HFFc6 (cell line): ENCODE measurements around the gene LHB. TPM values are rescaled to one million over a fixed set of nuclear protein-coding genes. Genes with fewer than 3 reads are reported as not detected.

Experiments used
- DNase-seq: peaks from one replicate; pipeline ENCODE4 v3.0.0-alpha.2; 2018
- H3K27ac Mint-ChIP-seq: 2 replicates; pipeline ENCODE4 v1.8.0; 2020; ENCODE audit warnings: mild to moderate bottlenecking, mixed read lengths
- H3K27me3 Mint-ChIP-seq: 2 replicates; pipeline ENCODE4 v1.8.0; 2021; ENCODE audit warnings: mild to moderate bottlenecking, moderate library complexity, mixed read lengths; ENCODE audit not compliant: insufficient read depth
- H3K36me3 Mint-ChIP-seq: 2 replicates; pipeline ENCODE4 v1.8.0; 2021; ENCODE audit warnings: low read depth, mixed read lengths
- H3K4me1 Mint-ChIP-seq: 2 replicates; pipeline ENCODE4 v1.8.0; 2020; ENCODE audit warnings: low read depth, mixed read lengths
- H3K4me3 Mint-ChIP-seq: 2 replicates; pipeline ENCODE4 v1.8.0; 2020; ENCODE audit warnings: mild to moderate bottlenecking, moderate library complexity, mixed read lengths
- H3K9me3 Mint-ChIP-seq: 2 replicates; pipeline ENCODE4 v1.8.0; 2020; ENCODE audit warnings: mild to moderate bottlenecking, mixed read lengths
- total RNA-seq, 6 experiments: library from RNA; stranded (reverse); fragmentation: NEBNext Ultra II Directional; extraction: Animal tissue kit (Norgen Biotek cat#: 25700); gene quantifications; 2 replicates in 1 of 6; 3 replicates in 5 of 6; pipeline ENCODE4 v1.2.3, GENCODE V29; 2021
- TF ChIP-seq, protein P1 (sequence below): fragments of 200-600 bp; sonication (generic); IDR thresholded peaks from 2 replicates; pipeline ENCODE4 v1.5.0; 2021; ENCODE audit warnings: antibody characterized with exemption, mild to moderate bottlenecking

The LHB gene
- total RNA-seq, 6 experiments from 2014 or later = 0.46 TPM; not detected in 5

DNA sequence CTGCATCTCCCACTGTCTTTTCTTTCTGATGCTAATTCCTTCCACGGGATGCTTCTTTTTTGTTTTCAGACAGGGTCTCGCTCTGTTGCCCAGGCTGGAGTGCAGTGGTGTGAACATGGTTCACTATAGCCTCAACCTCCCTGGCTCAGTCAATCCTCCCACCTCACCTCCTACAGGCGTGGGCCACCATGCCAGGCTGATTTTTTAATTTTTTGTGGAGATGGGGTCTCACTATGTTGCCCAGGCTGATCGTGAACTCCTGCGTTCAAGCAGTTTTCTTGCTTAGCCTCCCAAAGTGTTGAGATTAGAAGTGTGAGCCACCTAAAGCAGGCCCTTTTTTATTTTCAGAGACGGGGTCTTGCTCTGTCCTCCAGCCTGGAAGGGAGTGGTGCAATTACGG, 28.6 kb downstream of the LHB start:
- Mint-ChIP-seq H3K27ac (no peak overlapping the region), H3K36me3 (peaks cover 30% of the 10 kb centered on the region), H3K4me3 (no peak overlapping the region), H3K27me3 (no peaks in the 10 kb centered on the region; the same call in 1 of the 2 replicates), H3K9me3 (no peaks in the 10 kb centered on the region), H3K4me1 (peaks cover 13% of the 10 kb centered on the region)
- TF ChIP-seq, protein P1, sequence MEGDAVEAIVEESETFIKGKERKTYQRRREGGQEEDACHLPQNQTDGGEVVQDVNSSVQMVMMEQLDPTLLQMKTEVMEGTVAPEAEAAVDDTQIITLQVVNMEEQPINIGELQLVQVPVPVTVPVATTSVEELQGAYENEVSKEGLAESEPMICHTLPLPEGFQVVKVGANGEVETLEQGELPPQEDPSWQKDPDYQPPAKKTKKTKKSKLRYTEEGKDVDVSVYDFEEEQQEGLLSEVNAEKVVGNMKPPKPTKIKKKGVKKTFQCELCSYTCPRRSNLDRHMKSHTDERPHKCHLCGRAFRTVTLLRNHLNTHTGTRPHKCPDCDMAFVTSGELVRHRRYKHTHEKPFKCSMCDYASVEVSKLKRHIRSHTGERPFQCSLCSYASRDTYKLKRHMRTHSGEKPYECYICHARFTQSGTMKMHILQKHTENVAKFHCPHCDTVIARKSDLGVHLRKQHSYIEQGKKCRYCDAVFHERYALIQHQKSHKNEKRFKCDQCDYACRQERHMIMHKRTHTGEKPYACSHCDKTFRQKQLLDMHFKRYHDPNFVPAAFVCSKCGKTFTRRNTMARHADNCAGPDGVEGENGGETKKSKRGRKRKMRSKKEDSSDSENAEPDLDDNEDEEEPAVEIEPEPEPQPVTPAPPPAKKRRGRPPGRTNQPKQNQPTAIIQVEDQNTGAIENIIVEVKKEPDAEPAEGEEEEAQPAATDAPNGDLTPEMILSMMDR = no peak
- DNase-seq = no peak

DNA sequence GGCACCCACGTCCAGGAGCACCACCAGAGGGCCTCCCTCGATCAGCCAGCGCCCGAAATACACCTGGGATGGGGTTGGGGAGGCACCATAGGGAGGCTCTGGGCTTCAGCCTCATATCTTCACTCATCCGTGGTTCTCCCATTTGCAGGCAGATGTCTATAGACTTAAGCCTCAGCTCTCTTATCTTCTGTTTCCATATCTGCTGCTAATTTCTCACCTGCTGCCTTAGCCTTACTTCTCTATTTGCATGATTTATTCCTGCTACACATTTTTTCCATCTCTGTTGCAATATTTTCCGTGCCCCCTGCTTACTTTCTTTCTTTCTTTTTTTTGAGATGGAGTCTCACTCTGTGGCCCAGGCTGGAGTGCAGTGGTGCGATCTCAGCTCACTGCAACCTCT, 29.6 kb downstream of the LHB start:
- TF ChIP-seq, protein P1 = no peak
- Mint-ChIP-seq H3K27ac (no peak overlapping the region), H3K4me3 (no peak overlapping the region), H3K36me3 (peaks cover 35% of the 10 kb centered on the region), H3K27me3 (no peaks in the 10 kb centered on the region; the same call in 1 of the 2 replicates), H3K9me3 (no peaks in the 10 kb centered on the region), H3K4me1 (peaks cover 13% of the 10 kb centered on the region)
- no peak for DNase-seq

DNA sequence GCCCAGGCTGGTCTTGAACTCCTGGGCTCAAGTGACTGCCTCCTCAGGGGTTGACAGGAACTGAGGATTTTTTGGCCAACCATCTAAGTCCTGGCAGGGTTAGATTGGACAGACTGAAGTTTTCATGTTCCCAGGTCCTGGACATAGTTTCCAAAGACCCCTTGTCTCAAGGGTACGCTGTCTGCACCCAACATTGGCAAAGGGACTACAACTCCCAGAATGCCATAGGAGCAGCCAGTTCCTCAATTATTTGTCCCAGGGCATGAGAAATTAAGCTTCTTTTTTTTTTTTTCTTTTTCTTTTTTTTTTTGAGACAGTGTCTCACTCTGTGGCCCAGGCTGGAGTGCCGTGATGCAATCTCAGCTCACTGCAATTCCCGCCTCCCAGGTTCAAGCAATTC, 30.7 kb downstream of the LHB start:
- H3K27me3 Mint-ChIP-seq = no peaks in the 10 kb centered on the region; the same call in 1 of the 2 replicates
- no peak overlapping the region for H3K4me3 Mint-ChIP-seq
- peaks cover 13% of the 10 kb centered on the region for H3K4me1 Mint-ChIP-seq
- no peak for DNase-seq
- peaks cover 40% of the 10 kb centered on the region for H3K36me3 Mint-ChIP-seq
- TF ChIP-seq, protein P1 = no peak
- H3K9me3 Mint-ChIP-seq = no peaks in the 10 kb centered on the region
- H3K27ac Mint-ChIP-seq = no peak overlapping the region

DNA sequence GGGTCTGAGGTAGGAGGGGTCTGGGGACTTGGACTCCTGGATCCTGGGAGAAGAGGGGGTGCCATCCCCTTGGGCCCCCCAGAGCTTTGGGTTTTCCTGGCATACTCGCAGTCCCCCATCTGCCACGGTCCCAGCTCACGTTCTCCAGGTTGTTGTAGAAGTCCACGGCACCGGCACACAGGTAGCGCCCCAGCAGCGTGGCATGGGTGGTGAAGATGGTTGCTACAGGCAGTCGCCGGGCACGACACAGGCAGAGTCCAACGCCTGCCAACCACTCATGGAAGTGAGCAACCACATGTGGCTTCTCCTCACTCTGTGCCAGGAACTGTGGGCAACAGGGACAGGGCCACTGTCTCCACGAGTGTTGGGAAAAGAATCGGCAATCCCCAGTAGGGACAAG, 31.2 kb downstream of the LHB start:
- H3K4me1 Mint-ChIP-seq = peaks cover 8% of the 10 kb centered on the region
- no peak overlapping the region for H3K4me3 Mint-ChIP-seq
- TF ChIP-seq, protein P1 = no peak
- H3K9me3 Mint-ChIP-seq = no peaks in the 10 kb centered on the region
- H3K36me3 Mint-ChIP-seq = peaks cover 36% of the 10 kb centered on the region
- H3K27ac Mint-ChIP-seq = no peak overlapping the region
- no peaks in the 10 kb centered on the region for H3K27me3 Mint-ChIP-seq
- no peak for DNase-seq

DNA sequence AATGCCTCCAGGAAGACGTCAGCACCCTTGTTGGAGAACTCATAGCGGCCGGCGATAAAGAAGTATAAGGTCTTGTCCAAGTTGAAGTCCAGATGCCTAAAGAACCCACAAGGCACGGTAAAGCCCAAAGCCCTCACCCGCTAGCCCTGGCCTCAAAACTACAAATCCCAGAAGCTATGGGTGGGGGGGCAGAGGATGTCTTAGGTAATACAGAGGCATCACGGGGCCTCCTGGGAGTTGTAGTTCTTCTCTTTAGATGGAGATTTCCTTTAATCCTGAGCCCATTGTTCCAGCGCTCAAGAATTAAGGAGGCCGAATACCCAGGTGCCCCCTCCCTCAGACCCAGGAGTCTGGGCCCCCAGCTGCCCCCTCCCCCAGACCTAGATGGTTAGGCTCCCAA, 34.6 kb downstream of the LHB start:
- Mint-ChIP-seq H3K4me1 (peaks cover 21% of the 10 kb centered on the region), H3K27ac (peak overlapping the region; percentile 53; the same call in 1 of the 2 replicates), H3K27me3 (no peaks in the 10 kb centered on the region; the same call in 1 of the 2 replicates), H3K36me3 (peaks cover 36% of the 10 kb centered on the region), H3K9me3 (no peaks in the 10 kb centered on the region), H3K4me3 (no peak overlapping the region)
- TF ChIP-seq, protein P1 = no peak
- DNase-seq = no peak

DNA sequence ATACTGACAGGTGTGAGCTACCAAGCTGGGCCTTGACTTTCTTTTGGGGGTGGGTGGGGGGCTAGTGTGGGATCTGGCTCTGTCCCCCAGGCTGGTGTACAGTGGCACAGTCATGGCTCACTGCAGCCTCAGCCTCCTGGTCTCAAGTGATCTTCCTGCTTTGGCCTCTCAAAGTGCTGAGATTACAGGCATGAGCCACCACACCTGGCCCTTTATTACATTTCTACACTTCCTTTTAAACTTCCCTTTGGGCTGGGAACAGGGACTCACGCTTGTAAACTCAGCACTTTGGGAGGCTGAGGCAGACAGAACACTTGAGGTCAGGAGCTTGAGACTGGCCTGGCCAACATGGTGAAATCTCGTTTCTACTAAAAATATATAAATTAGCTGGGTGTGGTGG, 39.8 kb downstream of the LHB start:
- TF ChIP-seq, protein P1 = no peak
- Mint-ChIP-seq H3K27me3 (no peaks in the 10 kb centered on the region; the same call in 1 of the 2 replicates), H3K27ac (no peak overlapping the region), H3K4me1 (peaks cover 21% of the 10 kb centered on the region), H3K4me3 (no peak overlapping the region), H3K36me3 (peaks cover 35% of the 10 kb centered on the region), H3K9me3 (no peaks in the 10 kb centered on the region)
- DNase-seq = no peak
